HK-2 (cell line): ENCODE measurements around the gene PANK1.

Experiments
- DNase-seq: peaks from one replicate; pipeline ENCODE4 v3.0.0-alpha.2; 2018; ENCODE audit not compliant: unreplicated experiment

PANK1 gene

GRCh38 chr10:89535171-89536012 is 109.7 kb downstream of the PANK1 start, which contains the start of gene SLC16A12:
Gene SLC16A12, minus strand, starts transcription at chr10:89535594. Its CDS starts 73,016 bp downstream, at chr10:89462578.
- no peak for DNase-seq

GRCh38 chr10:89534826-89535166 is 110.2 kb downstream of the PANK1 start:
- DNase-seq: no peak
